Naive thymus-derived CD4-positive, alpha-beta T cell (primary cell): Measurements from ENCODE around the gene BTBD19. TPM values are rescaled to one million over a fixed set of nuclear protein-coding genes. Genes with fewer than 3 reads are reported as not detected.

Source experiments
- ATAC-seq: fragments of 150-1000 bp; cut with Tn5 transposase; 2 replicates; pipeline ENCODE4 v1.10.0; 2021; ENCODE audit warnings: mild to moderate bottlenecking, moderate library complexity
- CTCF ChIA-PET: fragments of 350-600 bp; sonication (Branson Sonifier 250); formaldehyde crosslinking; loops from one replicate; lab custom pipeline; 2021; ENCODE audit warnings: antibody characterized with exemption; lab: Charles Lee
- POLR2A ChIA-PET: fragments of 350-600 bp; sonication (Branson Sonifier 250); formaldehyde crosslinking; loops from one replicate; lab custom pipeline; 2021; ENCODE audit warnings: antibody characterized with exemption, inconsistent platforms; lab: Charles Lee
- DNase-seq, 9 donors: peaks; one replicate each; pipeline versions ENCODE4 v3.0.0 to v3.0.0-alpha.2; 2020 to 2022; ENCODE audit warnings: mixed read lengths in 1 of 9
- H3K27ac ChIP-seq: one replicate; pipeline ENCODE4 v1.7.0; 2013; ENCODE audit warnings: mild to moderate bottlenecking, low read depth, low read length, moderate library complexity
- H3K27me3 ChIP-seq, 2 donors: one replicate each; pipeline ENCODE4 v1.7.0; 2013; ENCODE audit warnings: low read length in 2 of 2, mild to moderate bottlenecking in 2 of 2, moderate library complexity in 2 of 2; ENCODE audit not compliant: control insufficient read depth in 2 of 2, insufficient read depth in 2 of 2
- H3K36me3 ChIP-seq, 3 experiments: 1 replicate in 2 of 3; 2 replicates in 1 of 3; pipeline ENCODE4 v1.7.0; 2013; ENCODE audit warnings: low read length in 3 of 3, mild to moderate bottlenecking in 3 of 3, moderate library complexity in 1 of 3; ENCODE audit not compliant: insufficient read depth in 3 of 3, control insufficient read depth in 2 of 3
- H3K4me1 ChIP-seq, 2 donors: one replicate each; pipeline ENCODE4 v1.7.0; 2013; ENCODE audit warnings: low read length in 2 of 2, mild to moderate bottlenecking in 2 of 2, moderate library complexity in 1 of 2; ENCODE audit not compliant: control insufficient read depth in 2 of 2, insufficient read depth in 2 of 2
- H3K4me3 ChIP-seq: 2 replicates; pipeline ENCODE4 v1.7.0; 2013; ENCODE audit warnings: mild to moderate bottlenecking, low read length
- H3K9me3 ChIP-seq, 3 experiments: 1 replicate in 2 of 3; 2 replicates in 1 of 3; pipeline ENCODE4 v1.7.0; 2013; ENCODE audit warnings: low read length in 3 of 3; ENCODE audit not compliant: control insufficient read depth in 2 of 3
- H3K27ac Mint-ChIP-seq, 9 donors: one replicate each; pipeline ENCODE4 v1.8.0; 2020 to 2022; ENCODE audit warnings: mixed read lengths in 9 of 9, mild to moderate bottlenecking in 8 of 9, moderate library complexity in 5 of 9, inconsistent platforms in 2 of 9
- H3K27me3 Mint-ChIP-seq, 5 donors: one replicate each; pipeline ENCODE4 v1.8.0; 2021 to 2022; ENCODE audit warnings: mixed read lengths in 5 of 5, mild to moderate bottlenecking in 1 of 5
- H3K36me3 Mint-ChIP-seq, 5 donors: one replicate each; pipeline ENCODE4 v1.8.0; 2020 to 2022; ENCODE audit warnings: mixed read lengths in 5 of 5, mild to moderate bottlenecking in 3 of 5, inconsistent platforms in 1 of 5
- H3K4me1 Mint-ChIP-seq, 7 donors: one replicate each; pipeline ENCODE4 v1.8.0; 2020 to 2022; ENCODE audit warnings: mixed read lengths in 7 of 7, mild to moderate bottlenecking in 3 of 7, inconsistent platforms in 1 of 7
- H3K4me3 Mint-ChIP-seq, 10 donors: one replicate each; pipeline ENCODE4 v1.8.0; 2020 to 2022; ENCODE audit warnings: mild to moderate bottlenecking in 10 of 10, mixed read lengths in 10 of 10, moderate library complexity in 6 of 10, inconsistent platforms in 2 of 10
- H3K9me3 Mint-ChIP-seq, 11 donors: one replicate each; pipeline ENCODE4 v1.8.0; 2020 to 2022; ENCODE audit warnings: mixed read lengths in 11 of 11, mild to moderate bottlenecking in 4 of 11, inconsistent platforms in 1 of 11, moderate library complexity in 1 of 11
- intact Hi-C, 2 donors: fragments of 100-400 bp; cut with micrococcal nuclease; formaldehyde crosslinking; loops; one replicate each; pipeline ENCODE4 v1.15.1; 2023
- polyA plus RNA-seq, 2 donors: library from polyadenylated mRNA; unstranded; fragments of 300-500 nt; fragmentation: Illumina TruSeq; gene quantifications; one replicate each; pipeline ENCODE4 v1.2.3, GENCODE V29; 2021
- total RNA-seq, 6 experiments: library from RNA in 5 of 6; stranded (reverse) in 5 of 6; gene quantifications; 1 replicate in 5 of 6; 2 replicates in 1 of 6; pipeline ENCODE4 v1.2.3 and lab custom pipeline; 2021 to 2026

The BTBD19 gene
- total and polyA plus RNA-seq, 7 experiments from 2014 or later: 0.07 to 47.2 (median 12.5) TPM

DNA sequence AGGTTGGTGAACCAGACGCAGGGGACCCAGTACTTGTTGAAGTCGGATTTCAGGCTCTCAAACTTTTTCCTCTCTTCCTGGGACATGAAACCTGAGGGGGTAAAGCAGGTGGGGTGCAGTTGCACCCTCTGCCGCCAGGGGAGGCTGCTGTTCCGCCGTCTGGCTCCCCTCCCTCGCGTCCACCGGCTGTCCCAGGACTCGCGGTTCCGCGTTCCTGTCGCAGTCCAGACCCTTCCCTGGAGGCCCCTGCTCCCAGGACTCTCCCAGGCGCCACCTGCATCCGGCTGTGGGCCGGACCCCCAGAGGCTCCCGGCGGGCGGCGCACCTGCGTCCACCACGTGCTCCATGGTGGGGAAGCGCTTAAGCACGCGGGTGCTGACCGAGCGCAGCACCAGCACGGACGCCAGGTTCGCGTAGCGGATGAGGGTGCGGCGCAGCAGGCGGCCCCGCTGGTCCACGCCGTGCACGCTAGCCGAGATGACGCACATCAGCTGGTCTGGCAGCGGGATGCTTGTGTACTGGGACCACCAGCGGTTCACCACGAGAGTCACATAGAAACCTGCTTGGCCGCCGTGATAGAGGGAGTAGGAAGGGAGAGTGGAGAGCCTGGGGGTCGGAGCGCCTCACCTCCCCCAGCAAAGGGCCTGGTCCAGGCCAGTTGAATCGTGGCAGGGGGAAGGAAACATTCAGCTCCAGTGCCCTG is 22.0 kb upstream of the BTBD19 start:
- H3K4me1 Mint-ChIP-seq: peaks cover 13 to 35% (median 27%) of the 10 kb centered on the region in 7 donors
- CTCF ChIA-PET: interaction anchor here (0.5 to 3.0 kb wide), 14 partner anchors 10 to 815 kb away, joined by 3 to 16 read pairs (median 4); partner anchors contain the start of genes PLK3, RNU5D-1, RPS8 and UROD
- DNase-seq: peak; percentile 69 to 85 (median 76)

DNA sequence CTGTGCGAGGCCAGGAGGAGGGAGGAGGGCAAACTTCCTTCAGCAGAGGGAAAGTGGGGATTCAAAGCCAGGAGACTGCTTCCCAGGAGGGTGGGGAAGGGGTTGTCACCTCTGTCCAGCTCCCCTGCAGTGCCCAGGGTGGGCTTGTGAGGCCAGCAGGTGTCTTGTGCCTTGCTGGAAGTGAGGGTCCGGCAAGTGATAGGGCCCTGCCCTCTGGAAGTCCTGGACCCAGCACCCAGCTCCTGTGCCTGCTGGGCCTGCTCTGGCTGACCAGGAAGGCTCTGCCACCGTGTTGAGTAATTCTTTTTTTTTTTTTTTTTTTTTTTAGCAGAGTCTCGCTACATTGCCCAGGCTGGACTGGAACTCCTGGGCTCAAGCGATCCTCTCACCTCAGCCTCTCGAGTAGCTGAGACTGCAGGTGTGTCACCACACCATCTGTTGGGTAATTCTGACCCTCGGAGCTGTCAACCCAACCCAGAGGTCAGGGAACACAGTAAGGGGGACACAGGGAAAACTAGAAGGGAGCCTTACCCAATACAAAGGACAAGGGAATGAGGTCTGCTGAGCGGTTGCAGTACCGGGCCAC is 21.4 kb upstream of the BTBD19 start:
- H3K36me3 ChIP-seq: no peaks in the 10 kb centered on the region
- ATAC-seq: no peak
- intact Hi-C loops: loop anchor here (1.0 to 5.0 kb wide), 6 partner anchors 12 to 225 kb away; partner anchors contain the start of genes RNU5D-1 (in 1 of the 2), RPS8 (in 1 of the 2) and UROD (in 1 of the 2)
- H3K4me3 ChIP-seq: peak overlapping the region; percentile 64
- H3K27me3 ChIP-seq: no peaks in the 10 kb centered on the region
- no peaks in the 10 kb centered on the region for H3K27me3 Mint-ChIP-seq
- peak overlapping the region; percentile 60 to 82 (median 75) for H3K4me3 Mint-ChIP-seq
- peaks cover 0 to 8% (median 0%) of the 10 kb centered on the region in 5 donors for H3K36me3 Mint-ChIP-seq
- H3K27ac Mint-ChIP-seq: peak overlapping the region in 8 of 9 donors; percentile 43 to 80 (median 68)
- DNase-seq: no peak
- H3K4me1 Mint-ChIP-seq: peaks cover 13 to 31% (median 27%) of the 10 kb centered on the region in 7 donors
- peaks cover 0 to 2% (median 0%) of the 10 kb centered on the region in 11 donors for H3K9me3 Mint-ChIP-seq
- H3K9me3 ChIP-seq: no peaks in the 10 kb centered on the region
- no peak overlapping the region for H3K27ac ChIP-seq
- peaks cover 20 to 25% of the 10 kb centered on the region in 2 donors for H3K4me1 ChIP-seq
- ChIA-PET POLR2A (interaction anchor here (0.7 to 7.9 kb wide), 13 partner anchors 10 to 554 kb away, joined by 3 to 93 read pairs (median 6); partner anchors contain the start of genes BTBD19, DYNLT4, HECTD3 and MUTYH), CTCF (interaction anchor here (0.5 to 2.5 kb wide), 8 partner anchors 13 to 816 kb away, joined by 3 to 12 read pairs (median 4); partner anchors contain the start of genes PLK3 and RNU5D-1)

More for the DNA sequence above, 22.0 kb upstream of the BTBD19 start:
- Mint-ChIP-seq H3K36me3 (peaks cover 0 to 13% (median 2%) of the 10 kb centered on the region in 5 donors), H3K27ac (peak overlapping the region in 8 of 9 donors; percentile 51 to 80 (median 72)), H3K27me3 (no peaks in the 10 kb centered on the region), H3K4me3 (peak overlapping the region; percentile 60 to 82 (median 75)), H3K9me3 (peaks cover 0 to 2% (median 0%) of the 10 kb centered on the region in 11 donors)
- H3K36me3 ChIP-seq: peaks cover 0 to 3% (median 0%) of the 10 kb centered on the region in 3 experiments
- H3K9me3 ChIP-seq: no peaks in the 10 kb centered on the region
- intact Hi-C loops: loop anchor here (1.0 to 5.0 kb wide), 6 partner anchors 11 to 226 kb away; partner anchors contain the start of genes RNU5D-1 (in 1 of the 2), RPS8 (in 1 of the 2) and UROD (in 1 of the 2)
- ATAC-seq: peak; percentile 90
- peak overlapping the region; percentile 58 for H3K27ac ChIP-seq
- H3K4me3 ChIP-seq: peak overlapping the region; percentile 64
- no peaks in the 10 kb centered on the region for H3K27me3 ChIP-seq
- H3K4me1 ChIP-seq: peaks cover 20 to 25% of the 10 kb centered on the region in 2 donors
- POLR2A ChIA-PET: interaction anchor here (0.6 to 7.9 kb wide), 20 partner anchors 10 to 225 kb away, joined by 3 to 93 read pairs (median 6); partner anchors contain the start of genes BTBD19, DYNLT4, HECTD3 and PLK3

DNA sequence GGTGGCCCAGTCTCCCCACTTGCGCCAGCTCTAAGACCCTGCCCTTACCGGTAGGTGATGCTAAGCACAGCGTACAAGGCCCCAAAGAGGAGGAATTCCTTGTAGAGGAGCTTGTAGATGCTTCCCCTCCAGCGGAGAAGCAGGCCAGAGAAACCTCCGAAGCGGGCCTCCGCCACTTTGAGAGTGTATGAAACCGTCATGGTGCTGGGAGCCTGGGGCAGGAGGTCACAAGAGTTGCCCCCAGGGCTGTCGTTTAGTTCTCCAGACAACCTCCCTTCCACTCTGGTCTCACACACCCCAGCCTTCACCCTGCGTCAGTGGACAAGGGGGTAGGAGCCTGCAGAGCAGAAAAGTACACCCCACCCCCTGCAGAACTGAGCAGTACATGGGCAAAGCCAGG is 20.8 kb upstream of the BTBD19 start:
- Mint-ChIP-seq H3K4me1 (peaks cover 13 to 31% (median 27%) of the 10 kb centered on the region in 7 donors), H3K27me3 (no peaks in the 10 kb centered on the region), H3K4me3 (no peak overlapping the region), H3K27ac (no peak overlapping the region), H3K36me3 (peaks cover 0 to 4% (median 0%) of the 10 kb centered on the region in 5 donors), H3K9me3 (peaks cover 0 to 2% (median 0%) of the 10 kb centered on the region in 11 donors)
- H3K9me3 ChIP-seq: no peaks in the 10 kb centered on the region
- no peaks in the 10 kb centered on the region for H3K27me3 ChIP-seq
- intact Hi-C loops: loop anchor here in 1 of 2 donors (5.0 kb wide), 1 partner anchor 35 kb away; no protein-coding TSS in a partner anchor
- ChIA-PET CTCF (interaction anchor here (0.6 to 2.5 kb wide), 8 partner anchors 12 to 226 kb away, joined by 3 to 12 read pairs (median 4); partner anchors contain the start of genes PLK3 and RNU5D-1), POLR2A (interaction anchor here (0.5 to 7.9 kb wide), 13 partner anchors 9 to 553 kb away, joined by 3 to 93 read pairs (median 6); partner anchors contain the start of genes BTBD19, DYNLT4, HECTD3 and MUTYH)
- no peak overlapping the region for H3K27ac ChIP-seq
- DNase-seq (no peak), ATAC-seq (no peak)
- H3K36me3 ChIP-seq: no peaks in the 10 kb centered on the region
- peaks cover 20 to 25% of the 10 kb centered on the region in 2 donors for H3K4me1 ChIP-seq
- H3K4me3 ChIP-seq: no peak overlapping the region

DNA sequence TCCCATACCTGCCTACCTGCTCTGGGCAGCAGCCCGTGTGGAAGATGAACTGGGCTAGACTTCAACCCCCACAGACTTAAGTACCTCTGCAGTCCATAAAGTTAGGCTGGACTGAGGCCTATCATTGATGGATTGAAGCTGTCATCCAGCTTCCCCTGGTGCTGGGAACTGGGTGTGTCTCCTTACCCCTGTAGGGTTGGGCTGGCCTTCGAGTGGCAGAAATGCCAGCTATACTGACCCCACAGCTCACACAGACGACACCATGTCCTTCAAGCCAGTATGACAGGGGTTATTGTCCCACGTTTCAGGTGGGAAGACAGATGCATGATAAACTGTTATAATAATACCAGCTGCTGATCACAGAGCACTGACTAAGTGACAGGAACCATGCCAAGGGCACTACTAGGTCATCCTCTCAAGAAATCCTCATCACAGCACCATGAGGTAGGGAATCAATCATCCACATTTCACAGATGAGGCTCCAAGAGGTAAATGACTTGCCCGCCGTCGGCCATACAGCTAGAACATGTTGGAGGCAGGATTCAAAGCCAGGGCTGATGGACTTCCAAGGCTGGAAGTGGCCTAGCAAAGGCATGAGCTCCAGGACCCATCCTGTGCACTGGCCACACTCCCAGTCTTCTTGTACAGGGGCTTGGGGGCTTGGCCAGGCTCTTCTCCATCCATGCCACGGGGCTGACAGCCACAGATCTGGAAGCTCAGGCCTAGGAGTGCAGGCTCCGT is 20.0 kb upstream of the BTBD19 start, which contains the start of gene BEST4:
Gene BEST4, minus strand, starts transcription at position 51 of the 741 bp plus-strand sequence. CDS start 465 bp downstream, outside the sequence.
- H3K27me3 Mint-ChIP-seq: no peaks in the 10 kb centered on the region
- ATAC-seq: no peak
- Histone ChIP-seq H3K9me3 (no peaks in the 10 kb centered on the region), H3K4me3 (no peak within 1 kb of the TSS), H3K36me3 (no peaks in the 10 kb centered on the region), H3K27ac (no peak within 1 kb of the TSS), H3K27me3 (no peaks in the 10 kb centered on the region), H3K4me1 (peaks cover 20 to 23% of the 10 kb centered on the region in 2 donors)
- ChIA-PET CTCF (interaction anchor here (0.6 to 2.5 kb wide), 8 partner anchors 12 to 766 kb away, joined by 3 to 12 read pairs (median 4); partner anchors contain the start of genes PLK3 and RNU5D-1), POLR2A (interaction anchor here (1.1 to 7.9 kb wide), 7 partner anchors 12 to 223 kb away, joined by 3 to 93 read pairs (median 25); partner anchors contain the start of genes BTBD19, DYNLT4, HECTD3 and PLK3)
- no peak for DNase-seq
- H3K27ac Mint-ChIP-seq: peak within 1 kb of the TSS in 4 of 9 donors; percentile 5 to 46 (median 18)
- peaks cover 13 to 29% (median 24%) of the 10 kb centered on the region in 7 donors for H3K4me1 Mint-ChIP-seq
- peak within 1 kb of the TSS in 2 of 10 donors; percentile 21 to 25 for H3K4me3 Mint-ChIP-seq
- H3K9me3 Mint-ChIP-seq: peaks cover 0 to 2% (median 0%) of the 10 kb centered on the region in 11 donors
- intact Hi-C loops: loop anchor here in 1 of 2 donors (5.0 kb wide), 1 partner anchor 34 kb away; no protein-coding TSS in a partner anchor
- peaks cover 0 to 2% (median 0%) of the 10 kb centered on the region in 5 donors for H3K36me3 Mint-ChIP-seq

DNA sequence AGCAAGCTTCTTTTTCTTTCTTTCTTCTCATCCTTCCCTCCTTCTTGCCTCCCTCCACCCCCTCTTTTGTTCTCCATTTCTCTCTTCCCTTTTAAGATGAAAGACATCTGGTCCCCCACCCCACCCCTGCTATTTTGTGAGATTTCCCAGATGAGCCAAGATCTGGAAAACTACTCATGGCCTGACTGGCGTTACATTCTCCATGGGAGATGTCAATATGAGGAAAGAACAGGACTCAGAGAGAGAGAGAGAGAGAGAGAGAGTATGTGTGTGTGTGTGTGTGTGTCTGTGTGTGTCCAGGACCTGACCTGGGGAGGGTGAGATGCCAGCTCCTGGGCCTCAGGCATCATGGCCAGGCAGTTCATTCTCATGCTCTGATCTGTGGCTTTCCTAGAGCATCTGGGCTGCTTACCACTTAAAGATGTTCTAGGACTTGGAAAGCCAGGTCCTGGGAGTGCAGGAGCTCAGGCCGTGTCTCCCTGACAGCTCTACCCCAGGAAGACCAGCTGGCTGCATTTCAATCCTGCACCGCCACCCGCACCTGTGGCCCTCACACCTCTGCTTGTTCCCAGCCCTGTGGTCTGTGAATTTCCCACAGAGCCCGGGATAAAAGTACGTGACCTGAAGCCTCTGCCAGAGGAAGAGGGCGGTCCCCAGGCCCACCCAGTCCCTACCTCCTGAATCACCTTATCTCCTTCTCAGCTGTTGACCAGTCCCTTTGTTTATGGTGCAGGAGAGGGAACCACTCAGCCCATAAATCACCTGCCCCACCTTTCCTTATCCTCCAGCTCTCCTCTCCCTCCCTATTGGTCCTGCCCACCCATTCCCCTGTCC is 17.1 kb upstream of the BTBD19 start:
- Mint-ChIP-seq H3K27me3 (no peaks in the 10 kb centered on the region), H3K9me3 (no peaks in the 10 kb centered on the region), H3K4me3 (no peak overlapping the region), H3K27ac (peak overlapping the region in 3 of 9 donors; percentile 10 to 24 (median 15)), H3K4me1 (peaks cover 0 to 7% (median 4%) of the 10 kb centered on the region in 7 donors), H3K36me3 (no peaks in the 10 kb centered on the region)
- intact Hi-C loops: no loop called here
- Histone ChIP-seq H3K4me1 (no peaks in the 10 kb centered on the region), H3K27me3 (no peaks in the 10 kb centered on the region), H3K36me3 (no peaks in the 10 kb centered on the region), H3K4me3 (no peak overlapping the region), H3K9me3 (no peaks in the 10 kb centered on the region), H3K27ac (no peak overlapping the region)
- no peak for DNase-seq
- CTCF ChIA-PET: interaction anchor here (0.9 to 1.8 kb wide), 5 partner anchors 30 to 702 kb away, joined by 3 to 5 read pairs (median 3); partner anchors contain the start of genes HECTD3 and RNU5D-1
- no peak for ATAC-seq
- POLR2A ChIA-PET: interaction anchor here (0.6 to 7.9 kb wide), 11 partner anchors 9 to 220 kb away, joined by 3 to 93 read pairs (median 5); partner anchors contain the start of genes BTBD19, DYNLT4, HECTD3 and PLK3
